ENCODE measurements around the gene TXNRD3.
"Not testable (repeated sequence)": the region's sequence is repeated elsewhere in the genome, so short reads cannot be mapped to it uniquely, and the experiment has no call there.

Gene TXNRD3

GRCh38 chr3:126638790-126639189 lies 16.1 kb downstream of the TXNRD3 start:
- no peak for DNase-seq

- DNase-seq, result no peak
Observed at GRCh38 chr3:126636436-126636835, 18.5 kb downstream of the TXNRD3 start.

- no peak for DNase-seq
Observed at GRCh38 chr3:126634803-126635202, 20.1 kb downstream of the TXNRD3 start.

- no peak for DNase-seq
Observed at GRCh38 chr3:126630020-126630419, 24.9 kb downstream of the TXNRD3 start.

GRCh38 chr3:126625735-126626134 lies 29.2 kb downstream of the TXNRD3 start:
- DNase-seq, result not testable (repeated sequence)

GRCh38 chr3:126622694-126623093 lies 32.2 kb downstream of the TXNRD3 start:
- no peak for DNase-seq

GRCh38 chr3:126621627-126622345 lies 33.1 kb downstream of the TXNRD3 start:
- no peak for DNase-seq

GRCh38 chr3:126621171-126621570 lies 33.8 kb downstream of the TXNRD3 start:
- no peak for DNase-seq

- no peak for DNase-seq
Observed at GRCh38 chr3:126620738-126621137, 34.2 kb downstream of the TXNRD3 start.

GRCh38 chr3:126618760-126619159 lies 36.2 kb downstream of the TXNRD3 start:
- no peak for DNase-seq

- no peak for DNase-seq
Observed at GRCh38 chr3:126618021-126618420, 36.9 kb downstream of the TXNRD3 start.

- no peak for DNase-seq
Observed at GRCh38 chr3:126617571-126617970, 37.4 kb downstream of the TXNRD3 start.

- DNase-seq, result no peak
Observed at GRCh38 chr3:126616931-126617330, 38.0 kb downstream of the TXNRD3 start.

GRCh38 chr3:126613479-126614188 lies 41.3 kb downstream of the TXNRD3 start:
- DNase-seq, result no peak

GRCh38 chr3:126612479-126613205 lies 42.3 kb downstream of the TXNRD3 start:
- DNase-seq, result no peak

- DNase-seq, result no peak
Observed at GRCh38 chr3:126609909-126610308, 45.0 kb downstream of the TXNRD3 start.

GRCh38 chr3:126607214-126607908 lies 47.6 kb downstream of the TXNRD3 start:
- DNase-seq, result no peak

GRCh38 chr3:126606001-126606400 lies 48.9 kb downstream of the TXNRD3 start:
- DNase-seq, result no peak

GRCh38 chr3:126604691-126605090 lies 50.2 kb downstream of the TXNRD3 start:
- DNase-seq, result no peak

- no peak for DNase-seq
Observed at GRCh38 chr3:126599101-126599500, 55.8 kb downstream of the TXNRD3 start.

GRCh38 chr3:126595479-126595878 lies 59.4 kb downstream of the TXNRD3 start:
- not testable (repeated sequence) for DNase-seq

- not testable (repeated sequence) for DNase-seq
Observed at GRCh38 chr3:126591515-126591914, 63.4 kb downstream of the TXNRD3 start.

GRCh38 chr3:126582311-126582710 lies 72.6 kb downstream of the TXNRD3 start:
- no peak for DNase-seq

All from cortex of kidney (tissue), 1 donor.